Activated CD8-positive, alpha-beta T cell treated with anti-CD3 and anti-CD28 coated beads for 36 hours (primary cell): Measurements from ENCODE around the gene CCDC196. TPM values are rescaled to one million over a fixed set of nuclear protein-coding genes. Genes with fewer than 3 reads are reported as not detected.
"Not testable (repeated sequence)": the region's sequence is repeated elsewhere in the genome, so short reads cannot be mapped to it uniquely, and the experiment has no call there.

Source experiments
- ATAC-seq: fragments of 200-7000 bp; cut with Tn5 transposase; one replicate; pipeline ENCODE4 v1.10.0; 2021; ENCODE audit warnings: mild to moderate bottlenecking, moderate library complexity
- CTCF ChIA-PET: fragments of 350-600 bp; sonication (Branson Sonifier 250); formaldehyde crosslinking; loops from one replicate; lab custom pipeline; 2021; ENCODE audit warnings: antibody characterized with exemption; lab: Charles Lee
- POLR2A ChIA-PET: fragments of 350-600 bp; sonication (Branson Sonifier 250); formaldehyde crosslinking; loops from one replicate; lab custom pipeline; 2021; ENCODE audit warnings: antibody characterized with exemption; lab: Charles Lee
- DNase-seq: peaks from one replicate; pipeline ENCODE4 v3.0.0-alpha.2; 2020
- H3K27ac Mint-ChIP-seq: one replicate; pipeline ENCODE4 v1.8.0; 2021; ENCODE audit warnings: mild to moderate bottlenecking, mixed read lengths
- H3K27me3 Mint-ChIP-seq: one replicate; pipeline ENCODE4 v1.8.0; 2021; ENCODE audit warnings: mixed read lengths
- H3K36me3 Mint-ChIP-seq: one replicate; pipeline ENCODE4 v1.8.0; 2021; ENCODE audit warnings: low read depth, mixed read lengths
- H3K4me1 Mint-ChIP-seq: one replicate; pipeline ENCODE4 v1.8.0; 2021; ENCODE audit warnings: low read depth, mixed read lengths
- H3K4me3 Mint-ChIP-seq: one replicate; pipeline ENCODE4 v1.8.0; 2021; ENCODE audit warnings: mild to moderate bottlenecking, moderate library complexity, mixed read lengths
- H3K9me3 Mint-ChIP-seq: one replicate; pipeline ENCODE4 v1.8.0; 2021; ENCODE audit warnings: mixed read lengths
- CTCF ChIP-seq: fragments of 200-600 bp; IDR thresholded peaks from one replicate; pipeline ENCODE4 v1.8.0; 2022; ENCODE audit warnings: antibody characterized with exemption, mild to moderate bottlenecking
- intact Hi-C: fragments of 100-400 bp; cut with micrococcal nuclease; formaldehyde crosslinking; loops from one replicate; pipeline ENCODE4 v1.10.0; 2022
- total RNA-seq, 2 experiments: library from RNA; stranded (reverse); gene quantifications; one replicate each; pipeline ENCODE4 v1.2.3, GENCODE V29; 2021

Gene CCDC196
- total RNA-seq, 2 experiments from 2014 or later: not detected

DNA sequence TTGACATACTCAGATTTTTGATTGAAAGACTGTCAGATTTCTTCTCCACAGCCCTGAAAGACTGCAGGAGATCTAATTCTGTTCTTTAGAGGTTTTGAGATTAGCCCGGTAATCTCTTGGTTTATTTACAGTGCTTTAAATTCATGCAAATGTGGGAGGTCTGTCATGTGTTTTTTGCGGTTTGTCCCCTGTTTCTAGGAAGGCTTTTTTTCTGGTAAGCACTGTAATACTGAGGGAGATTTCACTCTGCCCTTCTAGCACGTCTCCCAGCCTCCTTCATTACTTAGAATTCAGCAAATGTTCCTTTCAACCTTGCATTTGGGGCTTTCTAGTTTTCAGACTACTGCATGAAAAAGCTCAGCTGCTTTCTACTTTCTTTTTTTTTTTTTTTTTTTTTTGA is 52.9 kb downstream of the CCDC196 start:
- ATAC-seq: peak; percentile 73
- DNase-seq: peak; percentile 13
- H3K36me3 Mint-ChIP-seq: peaks cover 1% of the 10 kb centered on the region
- H3K4me3 Mint-ChIP-seq: no peak overlapping the region
- peaks cover 16% of the 10 kb centered on the region for H3K4me1 Mint-ChIP-seq
- no peak overlapping the region for H3K27ac Mint-ChIP-seq
- ChIA-PET CTCF (no interaction called here), POLR2A (no interaction called here)
- TF ChIP-seq CTCF: no peak
- H3K27me3 Mint-ChIP-seq: no peaks in the 10 kb centered on the region
- intact Hi-C loops: no loop called here
- no peaks in the 10 kb centered on the region for H3K9me3 Mint-ChIP-seq

- no peak overlapping the region for H3K27ac Mint-ChIP-seq
- intact Hi-C loops: no loop called here
Measured at GRCh38 chr14:66540038-66540437, 53.9 kb downstream of the CCDC196 start.

DNA sequence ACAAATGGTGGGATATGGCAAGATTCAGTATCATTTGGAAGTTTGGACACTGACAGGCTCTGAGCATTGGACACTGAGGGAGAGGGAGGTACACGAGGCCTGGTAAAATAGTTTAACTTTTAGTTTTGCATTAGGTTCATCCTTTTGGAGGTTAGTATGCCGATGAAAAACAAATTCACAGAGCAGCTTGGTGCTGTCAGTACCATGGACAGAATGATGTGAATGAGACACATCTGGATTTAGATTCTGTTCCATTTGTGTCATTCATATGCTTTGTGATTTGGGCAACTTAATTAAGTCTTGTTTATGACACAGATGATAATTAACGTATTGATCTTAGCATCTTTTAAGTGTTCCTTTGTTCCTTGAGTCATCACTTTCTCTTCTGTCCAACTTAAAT is 55.5 kb downstream of the CCDC196 start:
- no peak overlapping the region for H3K4me3 Mint-ChIP-seq
- CTCF ChIA-PET: no interaction called here
- H3K4me1 Mint-ChIP-seq: peaks cover 14% of the 10 kb centered on the region
- no peak overlapping the region for H3K27ac Mint-ChIP-seq
- no peak for DNase-seq
- H3K27me3 Mint-ChIP-seq: no peaks in the 10 kb centered on the region
- no peaks in the 10 kb centered on the region for H3K9me3 Mint-ChIP-seq
- no peak for ATAC-seq
- intact Hi-C loops: no loop called here
- TF ChIP-seq CTCF: no peak
- peaks cover 1% of the 10 kb centered on the region for H3K36me3 Mint-ChIP-seq
- POLR2A ChIA-PET: no interaction called here

More at GRCh38 chr14:66540038-66540437, 53.9 kb downstream of the CCDC196 start:
- DNase-seq (no peak), ATAC-seq (no peak)
- ChIA-PET CTCF (no interaction called here), POLR2A (no interaction called here)
- Mint-ChIP-seq H3K4me3 (no peak overlapping the region), H3K9me3 (no peaks in the 10 kb centered on the region), H3K36me3 (peaks cover 1% of the 10 kb centered on the region), H3K4me1 (peaks cover 16% of the 10 kb centered on the region), H3K27me3 (no peaks in the 10 kb centered on the region)
- no peak for TF ChIP-seq CTCF

DNA sequence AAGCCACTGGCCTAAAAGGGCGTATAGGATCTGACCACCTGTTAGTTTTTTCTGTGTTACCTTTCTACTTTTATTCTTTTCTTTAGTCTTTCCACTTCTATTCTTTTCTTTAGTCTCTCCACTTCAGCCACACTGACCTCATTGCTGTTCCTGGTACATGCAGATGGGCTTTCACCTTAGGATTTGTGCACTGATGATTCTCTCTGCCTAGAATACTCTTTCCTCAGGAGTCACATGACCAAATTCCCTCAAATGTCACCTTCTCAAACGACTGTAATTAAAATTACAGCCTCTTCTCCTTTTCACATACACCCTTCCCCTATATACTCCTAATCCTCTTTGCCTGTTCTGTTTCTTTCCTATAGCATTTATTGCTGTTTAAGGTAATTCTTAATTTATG is 57.8 kb downstream of the CCDC196 start:
- POLR2A ChIA-PET: no interaction called here
- Mint-ChIP-seq H3K4me1 (peaks cover 7% of the 10 kb centered on the region), H3K36me3 (peaks cover 1% of the 10 kb centered on the region), H3K9me3 (no peaks in the 10 kb centered on the region), H3K27ac (no peak overlapping the region), H3K27me3 (no peaks in the 10 kb centered on the region), H3K4me3 (no peak overlapping the region)
- TF ChIP-seq CTCF: no peak
- ATAC-seq (no peak), DNase-seq (no peak)
- intact Hi-C loops: no loop called here
- CTCF ChIA-PET: no interaction called here

DNA sequence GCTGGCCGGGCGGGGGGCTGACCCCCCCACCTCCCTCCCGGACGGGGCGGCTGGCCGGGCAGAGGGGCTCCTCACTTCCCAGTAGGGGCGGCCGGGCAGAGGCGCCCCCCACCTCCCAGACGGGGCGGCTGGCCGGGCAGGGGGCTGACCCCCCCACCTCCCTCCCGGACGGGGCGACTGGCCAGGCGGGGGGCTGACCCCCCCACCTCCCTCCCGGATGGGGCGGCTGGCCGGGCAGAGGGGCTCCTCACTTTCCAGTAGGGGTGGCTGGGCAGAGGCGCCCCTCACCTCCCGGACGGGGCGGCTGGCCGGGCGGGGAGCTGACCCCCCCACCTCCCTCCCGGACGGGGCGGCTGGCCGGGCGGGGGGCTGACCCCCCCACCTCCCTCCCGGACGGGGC is 59.0 kb downstream of the CCDC196 start:
- ATAC-seq, H3K4me3 Mint-ChIP-seq, H3K9me3 Mint-ChIP-seq, H3K27me3 Mint-ChIP-seq, CTCF ChIA-PET, DNase-seq, POLR2A ChIA-PET, intact Hi-C loops, H3K36me3 Mint-ChIP-seq, H3K4me1 Mint-ChIP-seq, H3K27ac Mint-ChIP-seq: not testable (repeated sequence)

GRCh38 chr14:66545751-66546150 is 59.6 kb downstream of the CCDC196 start:
- H3K9me3 Mint-ChIP-seq, H3K27ac Mint-ChIP-seq, ATAC-seq, H3K27me3 Mint-ChIP-seq, DNase-seq, H3K4me1 Mint-ChIP-seq, H3K36me3 Mint-ChIP-seq, CTCF ChIA-PET, intact Hi-C loops, H3K4me3 Mint-ChIP-seq, POLR2A ChIA-PET: not testable (repeated sequence)

Other genes starting within 250 kb of the CCDC196 start
- gene GPHN, start 21.8 kb downstream of the CCDC196 start, total RNA-seq: 10 to 100 TPM; 26.3 to 26.6 TPM